Trophoblast cell (in vitro differentiated cells and primary cell): ENCODE measurements around the gene NOLC1.
A peak's percentile ranks its signal among the peaks of the same experiment; 100 is the strongest.

ENCODE experiments used
- DNase-seq, 2 donors: peaks; one replicate each; pipeline ENCODE4 v3.0.0-alpha.2; 2016
- H2AFZ ChIP-seq: 2 replicates; pipeline ENCODE4 v1.6.1; 2013; ENCODE audit warnings: low read length, moderate library complexity, mild to moderate bottlenecking; ENCODE audit not compliant: insufficient read depth, poor library complexity
- H2AK5ac ChIP-seq: 2 replicates; pipeline ENCODE4 v1.6.1; 2013; ENCODE audit warnings: mild to moderate bottlenecking, low read length
- H2BK120ac ChIP-seq: 2 replicates; pipeline ENCODE4 v1.6.1; 2013; ENCODE audit warnings: low read length, mild to moderate bottlenecking, moderate library complexity; ENCODE audit not compliant: insufficient read depth, poor library complexity
- H2BK12ac ChIP-seq: 2 replicates; pipeline ENCODE4 v1.6.1; 2013; ENCODE audit warnings: mild to moderate bottlenecking, low read length, moderate library complexity
- H2BK5ac ChIP-seq: 2 replicates; pipeline ENCODE4 v1.6.1; 2013; ENCODE audit warnings: low read length, low read depth, moderate library complexity, mild to moderate bottlenecking; ENCODE audit not compliant: poor library complexity
- H3K14ac ChIP-seq: 2 replicates; pipeline ENCODE4 v1.6.1; 2013; ENCODE audit warnings: mild to moderate bottlenecking, low read length
- H3K18ac ChIP-seq: 2 replicates; pipeline ENCODE4 v1.6.1; 2013; ENCODE audit warnings: mild to moderate bottlenecking, low read length
- H3K23ac ChIP-seq: 2 replicates; pipeline ENCODE4 v1.6.1; 2013; ENCODE audit warnings: low read length
- H3K27ac ChIP-seq: 2 replicates; pipeline ENCODE4 v1.5.1; 2013; ENCODE audit warnings: low read depth, mild to moderate bottlenecking, inconsistent platforms, low read length, moderate library complexity
- H3K27me3 ChIP-seq: 2 replicates; pipeline ENCODE4 v1.6.1; 2013; ENCODE audit warnings: inconsistent platforms, mild to moderate bottlenecking, low read length, moderate library complexity; ENCODE audit not compliant: insufficient read depth
- H3K36me3 ChIP-seq, 2 experiments: 1 replicate in 1 of 2; 2 replicates in 1 of 2; pipeline ENCODE4 v1.6.1; 2013; ENCODE audit warnings: low read length in 2 of 2, mild to moderate bottlenecking in 2 of 2, moderate library complexity in 1 of 2; ENCODE audit not compliant: insufficient read depth in 2 of 2, control insufficient read depth in 1 of 2
- H3K4ac ChIP-seq: 2 replicates; pipeline ENCODE4 v1.6.1; 2013; ENCODE audit warnings: low read depth, mild to moderate bottlenecking, low read length, moderate library complexity
- H3K4me1 ChIP-seq, 2 experiments: 1 replicate in 1 of 2; 2 replicates in 1 of 2; pipeline ENCODE4 v1.6.1; 2013; ENCODE audit warnings: low read length in 2 of 2, mild to moderate bottlenecking in 2 of 2, moderate library complexity in 1 of 2; ENCODE audit not compliant: insufficient read depth in 2 of 2, control insufficient read depth in 1 of 2
- H3K4me2 ChIP-seq: 2 replicates; pipeline ENCODE4 v1.6.1; 2013; ENCODE audit warnings: inconsistent platforms, mild to moderate bottlenecking, low read length, moderate library complexity
- H3K4me3 ChIP-seq: 2 replicates; pipeline ENCODE4 v1.5.1; 2013; ENCODE audit warnings: mild to moderate bottlenecking, low read depth, low read length, inconsistent platforms
- H3K79me1 ChIP-seq: one replicate; pipeline ENCODE4 v1.6.1; 2013; ENCODE audit warnings: low read length
- H3K79me2 ChIP-seq: 2 replicates; pipeline ENCODE4 v1.6.1; 2013; ENCODE audit warnings: low read length, mild to moderate bottlenecking; ENCODE audit not compliant: control insufficient read depth, insufficient read depth, poor library complexity
- H3K9ac ChIP-seq: 2 replicates; pipeline ENCODE4 v1.6.1; 2013; ENCODE audit warnings: mild to moderate bottlenecking, low read length
- H3K9me3 ChIP-seq: 2 replicates; pipeline ENCODE4 v1.6.1; 2013; ENCODE audit warnings: low read depth, mild to moderate bottlenecking, control low read depth, inconsistent platforms, low read length; ENCODE audit not compliant: insufficient read depth
- H4K12ac ChIP-seq: 2 replicates; pipeline ENCODE4 v1.6.1; 2013; ENCODE audit warnings: low read depth, mild to moderate bottlenecking, low read length, moderate library complexity
- H4K8ac ChIP-seq: 2 replicates; pipeline ENCODE4 v1.6.1; 2013; ENCODE audit warnings: low read depth, mild to moderate bottlenecking, low read length, moderate library complexity
- H4K91ac ChIP-seq: one replicate; pipeline ENCODE4 v1.6.1; 2013; ENCODE audit warnings: low read depth, mild to moderate bottlenecking, low read length, moderate library complexity
- WGBS: extraction: QIAGEN DNeasy Blood & Tissue Kit; methylation state at CpG from one replicate; pipeline ENCODE4 v1.1.7; 2013; ENCODE audit warnings: missing lambda C conversion rate; ENCODE audit not compliant: insufficient read length, insufficient coverage; ENCODE audit errors: extremely low coverage; 5-methylcytosine and 5-hydroxymethylcytosine counted together

NOLC1 gene

DNA sequence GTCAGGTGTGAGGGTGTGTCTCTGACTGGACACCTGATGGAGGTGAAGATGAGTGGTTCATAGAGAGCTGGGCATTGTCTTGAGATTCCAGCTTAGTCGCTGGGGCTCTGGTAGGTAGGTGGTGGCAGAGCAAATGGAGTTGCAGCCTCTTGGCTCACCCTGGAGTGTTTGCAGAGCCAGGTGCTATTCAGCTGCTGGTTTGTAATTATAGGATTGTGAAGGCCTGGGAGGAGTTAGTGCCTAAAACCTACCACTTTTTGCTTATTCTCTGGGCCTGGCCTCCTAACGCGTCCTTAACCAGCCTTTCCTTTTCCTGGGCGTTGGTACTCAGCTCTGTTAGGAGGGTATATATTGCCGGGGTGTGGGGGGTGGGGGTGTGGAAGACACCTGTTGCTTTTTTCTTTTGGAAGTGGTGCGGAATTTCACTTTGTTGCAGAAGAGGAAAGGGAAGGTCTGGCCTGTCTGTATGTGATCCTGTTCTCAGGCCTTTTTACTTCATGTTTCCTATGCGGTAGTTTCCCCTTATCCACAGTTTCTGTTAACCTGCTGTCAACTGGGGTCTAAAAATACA is 16.1 kb upstream of the NOLC1 start:
- Histone ChIP-seq H3K36me3 (peaks cover 35% of the 10 kb centered on the region in 2 experiments), H2BK5ac (no peak overlapping the region), H3K4ac (peak overlapping the region; percentile 89), H2BK12ac (no peak overlapping the region), H4K91ac (no peak overlapping the region), H3K4me1 (peaks cover 4 to 9% of the 10 kb centered on the region in 2 experiments), H3K79me1 (peaks cover 10% of the 10 kb centered on the region), H2BK120ac (no peak overlapping the region), H3K4me3 (no peak overlapping the region), H3K18ac (no peak overlapping the region), H4K8ac (no peak overlapping the region), H3K14ac (no peak overlapping the region), H3K23ac (no peak overlapping the region), H3K27ac (no peak overlapping the region), H3K4me2 (peak overlapping the region; percentile 12), H2AFZ (no peak overlapping the region), H3K27me3 (no peaks in the 10 kb centered on the region), H3K79me2 (peaks cover 28% of the 10 kb centered on the region), H4K12ac (no peak overlapping the region), H3K9ac (peak overlapping the region; percentile 31), H2AK5ac (no peak overlapping the region), H3K9me3 (peaks cover 4% of the 10 kb centered on the region)
- DNase-seq, result no peak
- WGBS, result no CpG with 5 or more reads among the region's 7 CpGs

DNA sequence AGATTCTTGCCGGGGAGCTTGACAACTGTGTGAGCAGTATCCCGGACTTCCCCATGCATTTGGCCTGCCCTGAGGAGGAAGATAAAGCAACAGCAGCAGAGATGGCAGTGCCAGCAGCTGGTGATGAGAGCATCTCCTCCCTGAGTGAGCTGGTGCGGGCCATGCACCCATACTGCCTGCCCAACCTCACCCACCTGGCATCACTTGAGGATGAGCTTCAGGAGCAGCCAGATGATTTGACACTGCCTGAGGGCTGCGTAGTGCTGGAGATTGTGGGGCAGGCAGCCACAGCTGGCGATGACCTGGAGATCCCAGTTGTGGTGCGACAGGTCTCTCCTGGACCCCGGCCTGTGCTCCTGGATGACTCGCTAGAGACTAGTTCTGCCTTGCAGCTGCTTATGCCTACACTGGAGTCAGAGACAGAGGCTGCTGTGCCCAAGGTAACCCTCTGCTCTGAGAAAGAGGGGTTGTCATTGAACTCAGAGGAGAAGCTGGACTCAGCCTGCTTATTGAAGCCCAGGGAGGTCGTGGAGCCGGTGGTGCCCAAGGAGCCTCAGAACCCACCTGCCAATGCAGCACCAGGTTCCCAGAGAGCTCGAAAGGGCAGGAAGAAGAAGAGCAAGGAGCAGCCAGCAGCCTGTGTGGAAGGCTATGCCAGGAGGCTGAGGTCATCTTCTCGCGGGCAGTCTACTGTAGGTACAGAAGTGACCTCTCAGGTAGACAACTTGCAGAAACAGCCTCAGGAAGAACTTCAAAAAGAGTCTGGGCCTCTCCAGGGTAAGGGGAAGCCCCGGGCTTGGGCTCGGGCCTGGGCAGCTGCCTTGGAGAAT is 12.7 kb upstream of the NOLC1 start:
- no peak overlapping the region for H2BK12ac ChIP-seq
- no peak overlapping the region for H2AFZ ChIP-seq
- H3K36me3 ChIP-seq, result peaks cover 53 to 61% of the 10 kb centered on the region in 2 experiments
- no CpG with 5 or more reads among the region's 15 CpGs for WGBS
- H3K23ac ChIP-seq, result no peak overlapping the region
- H3K27ac ChIP-seq, result no peak overlapping the region
- no peaks in the 10 kb centered on the region for H3K79me1 ChIP-seq
- peak overlapping the region; percentile 16 for H3K18ac ChIP-seq
- no peak overlapping the region for H4K12ac ChIP-seq
- H3K4ac ChIP-seq, result no peak overlapping the region
- H3K14ac ChIP-seq, result no peak overlapping the region
- H3K79me2 ChIP-seq, result peaks cover 12% of the 10 kb centered on the region
- H3K9me3 ChIP-seq, result peaks cover 5% of the 10 kb centered on the region
- H4K8ac ChIP-seq, result no peak overlapping the region
- DNase-seq, result no peak
- H4K91ac ChIP-seq, result no peak overlapping the region
- no peak overlapping the region for H2BK120ac ChIP-seq
- H3K9ac ChIP-seq, result no peak overlapping the region
- H3K4me3 ChIP-seq, result no peak overlapping the region
- no peaks in the 10 kb centered on the region for H3K27me3 ChIP-seq
- no peak overlapping the region for H2BK5ac ChIP-seq
- H3K4me1 ChIP-seq, result peaks cover 2 to 5% of the 10 kb centered on the region in 2 experiments
- H3K4me2 ChIP-seq, result no peak overlapping the region
- H2AK5ac ChIP-seq, result no peak overlapping the region

GRCh38 chr10:102140218-102140617 is 12.0 kb upstream of the NOLC1 start:
- Histone ChIP-seq H3K9me3 (peaks cover 5% of the 10 kb centered on the region), H3K79me1 (no peaks in the 10 kb centered on the region), H3K4me3 (no peak overlapping the region), H2AK5ac (no peak overlapping the region), H2BK5ac (no peak overlapping the region), H4K8ac (no peak overlapping the region), H2BK120ac (no peak overlapping the region), H3K79me2 (peaks cover 10% of the 10 kb centered on the region), H3K27me3 (no peaks in the 10 kb centered on the region), H3K27ac (no peak overlapping the region), H2BK12ac (no peak overlapping the region), H3K18ac (no peak overlapping the region), H3K4me2 (no peak overlapping the region), H3K9ac (no peak overlapping the region), H4K12ac (no peak overlapping the region), H3K4ac (no peak overlapping the region), H2AFZ (no peak overlapping the region), H3K36me3 (peaks cover 60 to 68% of the 10 kb centered on the region in 2 experiments), H4K91ac (no peak overlapping the region), H3K4me1 (peaks cover 0 to 5% of the 10 kb centered on the region in 2 experiments), H3K14ac (no peak overlapping the region), H3K23ac (no peak overlapping the region)
- no CpG with 5 or more reads among the region's 4 CpGs for WGBS
- DNase-seq, result no peak

DNA sequence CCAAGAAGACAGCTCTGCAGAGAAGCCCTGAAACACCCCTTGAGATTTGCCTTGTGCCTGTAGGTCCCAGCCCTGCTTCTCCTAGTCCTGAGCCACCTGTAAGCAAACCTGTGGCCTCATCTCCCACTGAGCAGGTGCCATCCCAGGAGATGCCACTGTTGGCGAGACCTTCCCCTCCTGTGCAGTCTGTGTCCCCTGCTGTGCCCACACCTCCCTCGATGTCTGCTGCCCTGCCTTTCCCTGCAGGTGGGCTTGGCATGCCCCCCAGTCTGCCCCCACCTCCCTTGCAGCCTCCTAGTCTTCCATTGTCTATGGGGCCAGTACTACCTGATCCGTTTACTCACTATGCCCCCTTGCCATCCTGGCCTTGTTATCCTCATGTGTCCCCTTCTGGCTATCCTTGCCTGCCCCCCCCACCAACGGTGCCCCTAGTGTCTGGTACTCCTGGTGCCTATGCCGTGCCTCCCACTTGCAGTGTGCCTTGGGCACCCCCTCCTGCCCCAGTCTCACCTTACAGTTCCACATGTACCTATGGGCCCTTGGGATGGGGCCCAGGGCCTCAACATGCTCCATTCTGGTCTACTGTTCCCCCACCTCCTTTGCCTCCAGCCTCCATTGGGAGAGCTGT is 11.2 kb upstream of the NOLC1 start:
- no peak overlapping the region for H3K23ac ChIP-seq
- no CpG with 5 or more reads among the region's 5 CpGs for WGBS
- DNase-seq, result no peak
- no peak overlapping the region for H3K18ac ChIP-seq
- no peak overlapping the region for H2BK12ac ChIP-seq
- no peak overlapping the region for H2BK120ac ChIP-seq
- no peak overlapping the region for H3K4ac ChIP-seq
- H2BK5ac ChIP-seq, result no peak overlapping the region
- H3K4me3 ChIP-seq, result no peak overlapping the region
- H4K91ac ChIP-seq, result no peak overlapping the region
- no peak overlapping the region for H3K9ac ChIP-seq
- no peak overlapping the region for H2AFZ ChIP-seq
- no peak overlapping the region for H4K12ac ChIP-seq
- H3K4me1 ChIP-seq, result peaks cover 0 to 3% of the 10 kb centered on the region in 2 experiments
- H3K9me3 ChIP-seq, result peaks cover 5% of the 10 kb centered on the region
- peaks cover 60 to 68% of the 10 kb centered on the region in 2 experiments for H3K36me3 ChIP-seq
- no peak overlapping the region for H3K4me2 ChIP-seq
- no peak overlapping the region for H3K14ac ChIP-seq
- H3K27me3 ChIP-seq, result no peaks in the 10 kb centered on the region
- no peak overlapping the region for H3K27ac ChIP-seq
- H3K79me2 ChIP-seq, result peaks cover 4% of the 10 kb centered on the region
- no peak overlapping the region for H2AK5ac ChIP-seq
- H4K8ac ChIP-seq, result no peak overlapping the region
- H3K79me1 ChIP-seq, result no peaks in the 10 kb centered on the region
